HL-60 (cell line): ENCODE measurements around the gene C4B.
"Not testable (repeated sequence)": the region's sequence is repeated elsewhere in the genome, so short reads cannot be mapped to it uniquely, and the experiment has no call there.

Source experiments
- DNase-seq, 2 experiments: peaks; one replicate each; pipeline ENCODE4 v3.0.0-alpha.2; 2010 to 2020; ENCODE audit warnings: low read depth in 1 of 2, low spot score in 1 of 2
- H3K27ac ChIP-seq: fragments of 250-450 bp; sonication (Bioruptor Pico); replicated peaks from 2 replicates; pipeline ENCODE4 v1.5.1; 2020; ENCODE audit warnings: mild to moderate bottlenecking, moderate library complexity
- H3K27me3 ChIP-seq: fragments of 250-450 bp; sonication (Bioruptor Pico); 2 replicates; pipeline ENCODE4 v1.5.1; 2021; ENCODE audit warnings: mild to moderate bottlenecking, moderate library complexity; ENCODE audit not compliant: insufficient read depth, poor library complexity, severe bottlenecking
- H3K4me3 ChIP-seq: replicated peaks from 2 replicates; pipeline ENCODE4 v1.5.1; 2011; ENCODE audit warnings: mild to moderate bottlenecking, control low read depth, low read length; ENCODE audit not compliant: insufficient read depth
- CTCF ChIP-seq: IDR thresholded peaks from one replicate; pipeline ENCODE4 v1.5.1; 2011; ENCODE audit warnings: low read length, control low read depth, inconsistent platforms; ENCODE audit not compliant: insufficient read depth
- GABPA ChIP-seq: IDR thresholded peaks from 2 replicates; pipeline ENCODE4 v1.6.1; 2012; ENCODE audit warnings: low read depth
- POLR2AphosphoS5 ChIP-seq: IDR thresholded peaks from 2 replicates; pipeline ENCODE4 v1.6.1; 2012; ENCODE audit warnings: low read depth
- REST ChIP-seq: IDR thresholded peaks from 2 replicates; pipeline ENCODE4 v1.6.1; 2012; ENCODE audit warnings: low read depth; ENCODE audit not compliant: insufficient replicate concordance
- SPI1 ChIP-seq: IDR thresholded peaks from 2 replicates; pipeline ENCODE4 v1.6.1; 2012; ENCODE audit warnings: low read depth, mild to moderate bottlenecking, borderline replicate concordance
- long read RNA-seq: library from polyadenylated mRNA; unstranded; transcript quantifications from one replicate; pipeline ENCODE4 v2.0.0, GENCODE V29; 2020

The C4B gene
- long read RNA-seq, result 0 reads

GRCh38 chr6:32014547-32014946 lies at the start of gene C4B:
Gene C4B, plus strand, starts transcription at chr6:32014795. Its CDS starts 51 bp downstream, at chr6:32014846.
- DNase-seq, H3K4me3 ChIP-seq, H3K27ac ChIP-seq, H3K27me3 ChIP-seq: not testable (repeated sequence)

- H3K4me3 ChIP-seq, result no peak overlapping the region
- TF ChIP-seq REST (no peak), GABPA (no peak), POLR2AphosphoS5 (no peak), SPI1 (no peak), CTCF (no peak)
- H3K27me3 ChIP-seq, result no peaks in the 10 kb centered on the region
- H3K27ac ChIP-seq, result no peak overlapping the region
- no peak for DNase-seq
Measured at GRCh38 chr6:31965700-31966099, 48.9 kb upstream of the C4B start.

- H3K27ac ChIP-seq, result no peak overlapping the region
- DNase-seq, result no peak
- TF ChIP-seq GABPA, result no peak
- no peak for TF ChIP-seq CTCF
- TF ChIP-seq REST, result no peak
- no peak for TF ChIP-seq POLR2AphosphoS5
- no peak for TF ChIP-seq SPI1
- no peaks in the 10 kb centered on the region for H3K27me3 ChIP-seq
- no peak overlapping the region for H3K4me3 ChIP-seq
Measured at GRCh38 chr6:31966506-31966905, 48.1 kb upstream of the C4B start.

GRCh38 chr6:31966997-31967925 lies 47.3 kb upstream of the C4B start:
- no peak for DNase-seq
- Histone ChIP-seq H3K4me3 (no peak overlapping the region), H3K27ac (no peak overlapping the region), H3K27me3 (no peaks in the 10 kb centered on the region)
- TF ChIP-seq REST (no peak), SPI1 (no peak), GABPA (no peak), CTCF (no peak), POLR2AphosphoS5 (no peak)
